Right ventricle myocardium inferior (tissue), 1 donor: ENCODE data around the gene AFF3. TPM values are rescaled to one million over a fixed set of nuclear protein-coding genes. Genes with fewer than 3 reads are reported as not detected.
"Not testable (repeated sequence)": the region's sequence is repeated elsewhere in the genome, so short reads cannot be mapped to it uniquely, and the experiment has no call there.

Experiments
- ATAC-seq: fragments of 200-7000 bp; cut with Tn5 transposase; one replicate; pipeline ENCODE4 v1.9.1; 2020; ENCODE audit warnings: mild to moderate bottlenecking, moderate library complexity
- DNase-seq: peaks from one replicate; pipeline ENCODE4 v3.0.0; 2021; ENCODE audit errors: missing footprints
- intact Hi-C: fragments of 100-400 bp; cut with DNase I; formaldehyde crosslinking; loops from one replicate; pipeline ENCODE4 v1.11.0; 2022
- total RNA-seq: library from RNA; stranded (reverse); fragmentation: NEBNext Ultra II Directional; extraction: Animal tissue kit (Norgen Biotek cat#: 25700); gene quantifications from one replicate; pipeline ENCODE4 v1.2.1, GENCODE V29; 2021
- donor health status: DM: no; HTN: yes; CAD: no; lungs with severe emphysema.

The AFF3 gene
- total RNA-seq, 1 donor from 2014 or later = 6.8 TPM

DNA sequence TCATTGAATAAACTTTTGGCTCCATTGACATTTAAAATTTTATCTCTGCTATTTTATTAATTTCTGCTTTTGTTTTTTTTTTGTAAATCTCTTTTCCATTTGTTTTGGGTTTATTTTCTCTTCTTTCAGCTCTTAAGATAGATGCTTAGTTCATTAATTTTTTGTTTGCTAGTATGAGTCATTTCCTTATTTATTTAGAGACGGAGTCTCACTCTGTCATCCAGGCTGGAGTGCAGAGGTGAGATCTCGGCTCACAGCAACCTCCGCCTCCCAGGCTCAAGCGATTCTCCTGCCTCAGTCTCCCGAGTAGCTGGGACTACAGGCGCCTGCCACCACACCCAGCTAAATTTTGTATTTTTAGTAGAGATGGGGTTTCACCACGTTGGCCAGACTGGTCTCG, 407.1 kb downstream of the AFF3 start:
- intact Hi-C loops, DNase-seq, ATAC-seq: not testable (repeated sequence)

DNA sequence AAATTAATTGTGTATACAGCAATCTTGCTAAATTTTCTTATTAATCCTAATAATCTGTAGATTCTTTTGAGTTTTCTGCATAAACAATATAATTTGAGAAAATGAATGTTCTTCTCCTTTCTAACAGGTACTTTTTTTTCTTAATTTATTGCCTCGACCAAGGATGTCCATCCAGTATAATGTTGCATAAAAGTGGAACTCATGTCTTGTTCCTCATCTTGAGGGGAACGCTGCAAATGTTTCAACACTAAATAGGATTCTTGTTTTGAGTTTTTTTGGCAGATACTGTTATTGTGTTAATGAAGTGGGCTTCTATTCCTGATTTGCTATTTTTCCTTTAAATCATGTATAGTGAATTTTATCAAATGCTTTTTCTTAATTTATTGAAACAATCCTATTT, 408.2 kb downstream of the AFF3 start:
- no peak for DNase-seq
- ATAC-seq = no peak

DNA sequence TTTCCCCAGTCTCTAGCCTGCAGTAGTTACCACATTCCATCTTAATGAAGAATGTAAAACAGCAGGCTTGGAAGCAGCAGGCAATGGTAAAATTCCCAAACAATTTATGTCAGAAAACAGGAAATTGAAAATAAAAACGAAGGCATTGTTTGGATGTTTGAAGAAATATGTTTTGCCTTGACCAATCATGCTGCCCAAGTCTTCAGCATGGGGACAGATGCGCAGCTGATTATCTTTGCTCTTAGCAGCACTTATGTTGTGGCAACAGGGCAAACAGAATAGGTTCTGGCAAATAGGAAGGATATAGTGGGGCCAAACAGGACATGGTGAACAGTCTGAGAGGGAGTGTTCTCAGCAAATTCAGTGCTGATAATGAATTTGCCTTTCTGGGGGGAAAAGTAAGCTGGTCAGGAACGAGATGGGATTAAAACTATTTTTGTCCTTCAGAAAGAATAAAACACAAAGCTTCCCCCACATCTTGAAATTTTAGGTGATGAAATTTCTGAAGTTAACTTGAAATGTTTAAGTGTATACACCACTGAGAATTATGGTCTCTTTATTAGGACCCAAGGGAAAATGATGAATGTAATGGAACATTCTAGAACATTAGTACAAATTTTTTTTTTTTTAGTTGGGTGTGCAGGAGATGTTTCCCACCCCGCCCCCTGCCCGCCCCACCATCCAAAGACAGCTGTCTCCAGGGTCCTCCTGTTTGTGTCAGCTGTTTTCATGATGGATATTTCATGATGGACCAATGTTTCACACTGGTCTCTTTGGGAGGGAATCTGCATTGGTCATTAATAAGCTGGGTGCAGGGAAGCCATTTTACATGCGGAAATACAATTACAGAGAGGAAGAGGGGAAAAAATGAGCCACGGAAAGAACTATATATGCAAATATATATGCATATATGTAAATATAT, 413.0 kb downstream of the AFF3 start:
- intact Hi-C loops = no loop called here
- DNase-seq = no peak
- peak; percentile 91 for ATAC-seq

More for the DNA sequence above, 408.2 kb downstream of the AFF3 start:
- intact Hi-C loops = no loop called here

DNA sequence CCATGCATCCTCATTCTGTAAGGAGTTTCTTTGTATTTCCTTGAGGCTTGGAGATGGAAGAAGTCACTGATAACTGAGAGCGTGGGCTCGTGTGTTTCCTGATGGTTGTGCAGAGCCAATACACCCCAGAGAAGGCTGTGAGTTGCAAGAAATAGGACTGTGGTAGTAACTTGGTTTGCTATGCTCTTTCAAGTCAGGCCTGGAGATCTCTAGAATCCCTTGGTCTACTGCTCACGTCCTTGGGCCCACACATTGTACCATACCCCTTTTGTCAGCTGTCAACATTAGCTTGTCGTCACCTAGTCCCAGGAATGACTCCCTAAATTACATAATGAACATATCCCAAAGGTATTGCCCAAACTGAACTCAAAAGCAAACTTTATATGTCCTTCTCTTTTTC, 414.2 kb downstream of the AFF3 start:
- ATAC-seq = peak; percentile 58
- intact Hi-C loops = no loop called here
- DNase-seq = no peak

DNA sequence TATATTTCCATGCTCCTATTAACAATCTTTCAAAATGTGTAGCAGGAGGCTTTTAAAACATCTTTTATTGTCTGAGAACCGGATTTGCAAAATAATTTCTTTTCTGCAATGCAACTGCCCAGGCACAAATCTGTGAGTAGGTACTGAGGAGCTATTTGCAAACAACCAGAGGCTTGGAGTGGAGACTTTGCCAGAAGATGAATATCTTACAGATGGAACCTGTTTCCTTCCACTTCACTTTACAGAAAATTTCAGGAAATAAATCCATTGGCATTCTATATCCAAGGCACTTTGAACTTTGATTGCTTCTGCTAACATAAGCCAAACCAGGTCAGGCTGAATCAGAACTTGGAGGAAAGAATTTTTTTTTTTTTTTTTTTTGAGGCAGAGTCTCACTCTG, 415.2 kb downstream of the AFF3 start:
- intact Hi-C loops = no loop called here
- DNase-seq (no peak), ATAC-seq (no peak)

DNA sequence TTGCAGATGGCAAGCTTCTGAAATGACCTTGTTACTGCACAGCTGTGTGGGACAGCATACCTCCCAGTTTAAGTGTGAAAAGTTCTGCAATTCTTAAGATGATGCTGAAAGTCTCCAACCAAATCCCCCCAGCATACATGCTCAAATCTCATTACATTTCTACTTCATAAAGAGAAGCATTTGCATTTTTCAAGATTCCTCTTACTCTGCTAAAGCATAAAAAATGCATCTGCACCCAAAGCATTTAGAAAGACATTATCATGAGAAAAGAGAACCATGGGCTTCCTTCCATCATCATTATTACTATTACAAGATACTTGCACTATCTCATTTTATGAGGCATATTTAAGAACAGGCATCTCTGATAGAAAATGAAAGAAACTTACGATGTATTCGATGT, 415.7 kb downstream of the AFF3 start:
- ATAC-seq = no peak
- intact Hi-C loops = no loop called here

DNA sequence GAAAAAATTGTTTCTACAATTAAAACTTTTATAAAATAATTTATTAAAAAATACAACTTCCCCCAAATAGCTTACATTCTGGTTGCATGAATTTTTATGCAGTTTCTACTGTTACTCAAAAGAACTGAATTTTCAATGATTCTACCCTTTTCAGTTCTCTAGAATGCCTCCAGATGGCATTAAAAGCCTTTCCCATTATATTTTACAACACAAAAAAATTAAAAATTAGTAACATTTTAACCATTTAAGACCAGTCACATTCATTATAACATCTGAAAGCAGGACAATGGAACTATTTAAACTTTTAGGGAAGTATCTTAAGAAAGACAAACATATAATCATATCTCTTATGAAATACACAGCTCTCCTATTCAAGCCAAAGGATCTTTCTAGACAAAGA, 416.6 kb downstream of the AFF3 start:
- intact Hi-C loops = no loop called here
- ATAC-seq (no peak), DNase-seq (no peak)

More for the DNA sequence above, 415.7 kb downstream of the AFF3 start:
- no peak for DNase-seq

DNA sequence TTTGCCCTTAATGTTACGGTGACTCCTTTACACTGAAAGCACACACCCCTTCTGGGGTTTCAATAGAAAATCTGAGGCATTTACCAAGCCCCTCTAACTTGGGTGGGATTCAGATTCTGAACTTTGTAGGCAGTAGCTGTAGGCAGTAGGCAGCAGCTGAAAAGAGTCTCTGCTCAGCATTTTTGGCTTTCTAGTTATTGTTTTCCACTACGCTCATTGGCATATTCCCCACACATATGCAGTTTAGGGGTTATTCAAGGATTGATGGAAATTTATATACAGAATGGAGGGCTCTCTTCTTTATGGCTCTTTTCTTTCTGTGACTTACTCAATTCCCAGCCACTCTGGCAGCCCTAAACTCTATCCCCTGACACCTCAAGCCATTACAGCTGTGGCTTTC, 419.9 kb downstream of the AFF3 start:
- intact Hi-C loops = no loop called here
- DNase-seq = no peak

DNA sequence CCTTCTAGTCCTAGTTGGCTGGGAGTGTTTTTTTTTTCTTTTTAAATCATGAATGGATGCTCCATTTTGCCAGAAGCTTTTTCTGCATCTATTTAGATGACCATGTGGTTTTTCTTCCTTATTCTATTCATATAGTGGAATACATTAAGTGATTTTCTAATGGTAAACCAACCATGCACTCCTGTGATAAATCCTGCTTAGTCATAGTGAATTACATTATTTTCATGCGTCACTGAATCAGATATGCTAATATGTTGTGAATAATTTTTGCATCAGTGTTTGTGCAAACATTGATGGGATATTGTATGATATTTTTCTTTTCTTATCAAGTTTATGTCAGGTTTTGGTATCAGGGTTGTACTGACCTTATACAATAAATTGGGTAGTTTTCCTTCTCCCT, 423.3 kb downstream of the AFF3 start:
- intact Hi-C loops = no loop called here
- ATAC-seq = no peak
- DNase-seq = no peak

More for the DNA sequence above, 419.9 kb downstream of the AFF3 start:
- no peak for ATAC-seq

DNA sequence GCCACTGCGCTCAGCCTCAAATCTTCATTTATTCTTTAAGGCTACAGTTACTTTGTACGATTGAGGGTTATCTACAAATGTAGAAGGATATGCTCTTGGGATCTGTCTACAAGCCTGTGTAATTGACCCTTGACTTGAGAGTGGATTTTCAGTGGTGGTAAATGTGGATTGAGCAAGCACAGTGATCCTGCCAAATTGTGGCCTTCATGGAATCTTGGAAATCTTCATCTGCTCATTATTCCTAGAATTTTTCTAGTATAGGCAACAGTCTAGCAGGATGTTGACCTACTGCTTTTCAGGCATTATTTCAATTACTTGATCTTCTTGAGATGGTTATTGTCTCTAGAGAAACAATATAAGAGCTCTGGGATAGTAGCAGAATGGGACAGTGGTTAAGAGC, 426.4 kb downstream of the AFF3 start:
- DNase-seq = no peak
- peak; percentile 63 for ATAC-seq
- intact Hi-C loops = no loop called here

DNA sequence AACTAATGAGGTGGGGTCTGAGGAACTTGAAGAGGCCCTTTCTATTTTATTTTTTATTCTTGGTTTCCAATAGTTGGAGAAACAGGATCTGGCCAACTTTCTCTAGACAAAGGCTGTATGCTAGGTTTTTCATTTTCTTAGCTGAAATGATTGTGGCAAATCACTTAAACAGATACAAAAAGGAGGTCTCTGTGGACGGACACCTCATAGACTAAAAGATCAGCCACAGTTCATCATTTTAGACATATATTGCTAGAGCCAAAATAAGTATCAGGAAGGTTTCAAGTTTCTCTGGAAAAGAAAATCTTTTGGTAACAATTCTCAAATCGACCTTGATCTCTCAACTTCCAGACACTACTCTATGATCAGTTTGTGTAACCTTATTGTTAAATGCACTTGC, 428.0 kb downstream of the AFF3 start:
- intact Hi-C loops = loop anchor here (5.0 kb wide), 1 partner anchor 77 kb away; no protein-coding TSS in a partner anchor
- ATAC-seq (no peak), DNase-seq (no peak)

DNA sequence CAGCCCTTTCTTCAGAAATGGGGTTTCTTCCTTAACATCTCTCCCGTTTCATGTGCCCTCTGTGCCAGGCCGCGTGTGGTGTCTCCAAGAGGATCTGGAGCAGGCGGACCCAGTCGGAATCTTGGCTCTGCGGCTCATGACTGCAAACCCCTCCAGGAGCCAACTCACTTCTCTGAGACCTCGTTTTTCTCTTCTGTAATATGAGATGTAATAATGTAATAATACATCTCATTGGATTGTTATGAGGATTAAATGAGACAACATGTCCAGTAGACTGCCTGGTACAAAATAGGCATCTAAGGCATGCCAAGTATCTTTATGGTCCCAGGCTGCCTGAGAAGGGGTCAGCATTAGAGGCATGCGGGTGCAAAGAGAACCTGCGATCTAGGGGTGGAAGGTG, 431.2 kb downstream of the AFF3 start:
- intact Hi-C loops = loop anchor here (5.0 kb wide), 1 partner anchor 74 kb away; no protein-coding TSS in a partner anchor
- DNase-seq (no peak), ATAC-seq (peak; percentile 1)

DNA sequence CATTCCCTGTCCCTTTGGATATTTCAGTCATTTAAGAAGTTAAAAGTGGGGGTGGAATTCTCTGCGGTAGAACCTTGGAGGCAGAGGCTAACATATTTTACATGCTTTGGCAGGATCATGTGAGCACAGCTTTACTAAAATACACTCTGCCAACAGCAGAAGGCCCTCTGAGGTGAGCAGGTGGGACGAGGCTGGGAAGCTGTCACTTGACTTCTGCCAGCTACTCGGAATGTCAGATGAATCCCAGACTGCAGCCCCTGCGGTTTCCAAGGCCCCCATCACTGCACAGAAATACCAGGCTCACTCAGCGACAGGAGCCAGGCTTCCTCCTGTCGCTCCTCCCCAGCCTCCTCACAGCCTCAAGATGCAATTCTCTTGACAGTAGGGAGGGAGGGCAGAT, 431.7 kb downstream of the AFF3 start:
- DNase-seq (no peak), ATAC-seq (peak; percentile 53)
- intact Hi-C loops = loop anchor here (5.0 kb wide), 1 partner anchor 73 kb away; no protein-coding TSS in a partner anchor

DNA sequence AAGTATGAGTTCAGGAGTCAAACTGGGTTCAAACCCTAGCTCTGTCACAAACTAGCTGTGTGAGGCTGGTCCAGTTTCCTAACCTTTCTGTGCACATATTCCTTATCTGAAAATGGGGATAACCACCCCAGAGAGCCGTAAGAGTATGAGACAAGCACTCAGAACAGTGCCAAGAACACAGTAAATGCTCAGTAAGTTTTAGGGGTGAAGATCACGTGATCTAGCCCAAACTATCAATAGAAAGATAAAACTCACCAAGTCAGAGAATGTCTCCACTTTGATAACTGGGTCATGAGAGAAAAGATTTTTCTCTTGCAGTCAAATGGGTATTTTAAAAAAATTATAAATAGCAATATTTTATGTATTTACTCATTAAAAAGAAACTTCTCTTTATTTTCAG, 433.2 kb downstream of the AFF3 start:
- intact Hi-C loops = no loop called here
- DNase-seq (no peak), ATAC-seq (no peak)

DNA sequence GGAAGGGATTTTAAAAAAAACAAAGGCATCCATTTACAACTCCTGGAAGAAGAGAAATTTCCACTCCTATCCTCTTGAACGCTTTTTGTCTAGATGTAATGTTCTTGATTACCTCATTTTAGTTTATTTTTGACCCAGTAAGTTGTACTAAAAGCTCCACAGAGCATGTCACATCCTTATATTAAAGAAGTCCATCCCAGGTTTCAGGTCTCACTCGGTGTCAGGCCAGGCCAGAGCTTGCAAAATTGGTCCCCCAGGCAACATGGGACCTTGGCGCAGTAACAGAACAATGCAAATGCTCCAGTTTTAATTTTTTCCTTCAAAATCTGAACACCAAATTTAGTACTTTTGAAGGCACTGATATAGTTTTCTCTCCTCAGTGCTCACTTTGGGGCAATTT, 434.2 kb downstream of the AFF3 start:
- ATAC-seq (peak; percentile 73), DNase-seq (no peak)
- intact Hi-C loops = no loop called here

DNA sequence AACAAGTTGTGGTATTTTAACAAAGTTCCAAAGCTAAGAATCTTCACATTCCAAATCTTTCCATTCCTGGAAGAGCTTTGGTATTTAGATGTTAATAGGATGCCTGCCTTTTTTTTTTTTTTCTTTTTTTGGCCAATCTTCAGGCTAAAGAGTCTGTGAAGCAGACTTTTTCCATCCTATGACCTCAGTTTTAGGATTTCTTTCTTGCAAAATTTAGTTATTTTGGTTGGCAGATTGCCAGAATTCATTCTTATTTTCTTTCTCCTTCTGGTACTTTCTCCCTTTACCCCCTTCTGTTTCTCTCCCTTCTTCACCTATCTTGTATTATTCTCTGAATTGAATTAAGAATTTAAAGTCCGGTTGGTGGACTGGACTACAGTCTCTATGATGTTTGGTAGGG, 434.8 kb downstream of the AFF3 start:
- no peak for DNase-seq
- peak; percentile 58 for ATAC-seq
- intact Hi-C loops = no loop called here

DNA sequence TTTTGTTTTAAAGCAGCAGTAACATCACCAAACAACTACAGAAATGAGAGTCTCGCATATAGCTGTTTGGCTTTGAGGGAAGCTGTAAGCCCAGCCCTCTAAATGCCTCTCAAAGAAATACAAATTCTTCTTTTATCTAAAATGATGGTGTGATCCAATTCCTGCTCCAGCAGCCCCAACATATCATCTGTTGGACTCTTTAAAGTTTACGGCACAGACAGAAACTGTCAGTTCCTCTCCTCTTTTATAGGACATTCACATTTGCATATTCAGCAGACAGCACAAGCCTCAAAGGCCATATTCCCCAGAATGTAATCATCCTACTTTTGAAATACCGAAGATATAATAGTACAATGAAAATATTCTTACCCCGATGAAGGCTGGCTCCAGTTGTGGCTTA, 435.7 kb downstream of the AFF3 start:
- ATAC-seq (peak; percentile 43), DNase-seq (no peak)
- intact Hi-C loops = no loop called here

DNA sequence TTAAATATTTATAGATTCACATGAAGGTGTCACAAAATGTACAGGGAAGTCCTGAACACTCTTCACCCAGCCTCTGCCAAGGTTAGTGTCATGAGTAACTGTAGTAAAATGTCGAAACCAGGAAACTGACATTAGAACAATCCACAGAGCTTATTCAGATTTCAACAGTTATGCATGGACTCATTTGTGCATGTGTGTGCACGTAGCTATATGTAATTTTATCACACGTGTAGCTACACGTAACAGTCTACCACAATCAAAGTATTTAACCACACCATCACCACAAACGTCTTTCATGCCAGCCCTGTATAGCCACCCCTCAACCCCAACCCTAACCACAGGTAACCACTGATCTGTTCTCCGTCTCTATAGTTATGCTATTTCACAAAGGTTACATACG, 440.9 kb downstream of the AFF3 start:
- intact Hi-C loops = no loop called here
- DNase-seq (no peak), ATAC-seq (no peak)

DNA sequence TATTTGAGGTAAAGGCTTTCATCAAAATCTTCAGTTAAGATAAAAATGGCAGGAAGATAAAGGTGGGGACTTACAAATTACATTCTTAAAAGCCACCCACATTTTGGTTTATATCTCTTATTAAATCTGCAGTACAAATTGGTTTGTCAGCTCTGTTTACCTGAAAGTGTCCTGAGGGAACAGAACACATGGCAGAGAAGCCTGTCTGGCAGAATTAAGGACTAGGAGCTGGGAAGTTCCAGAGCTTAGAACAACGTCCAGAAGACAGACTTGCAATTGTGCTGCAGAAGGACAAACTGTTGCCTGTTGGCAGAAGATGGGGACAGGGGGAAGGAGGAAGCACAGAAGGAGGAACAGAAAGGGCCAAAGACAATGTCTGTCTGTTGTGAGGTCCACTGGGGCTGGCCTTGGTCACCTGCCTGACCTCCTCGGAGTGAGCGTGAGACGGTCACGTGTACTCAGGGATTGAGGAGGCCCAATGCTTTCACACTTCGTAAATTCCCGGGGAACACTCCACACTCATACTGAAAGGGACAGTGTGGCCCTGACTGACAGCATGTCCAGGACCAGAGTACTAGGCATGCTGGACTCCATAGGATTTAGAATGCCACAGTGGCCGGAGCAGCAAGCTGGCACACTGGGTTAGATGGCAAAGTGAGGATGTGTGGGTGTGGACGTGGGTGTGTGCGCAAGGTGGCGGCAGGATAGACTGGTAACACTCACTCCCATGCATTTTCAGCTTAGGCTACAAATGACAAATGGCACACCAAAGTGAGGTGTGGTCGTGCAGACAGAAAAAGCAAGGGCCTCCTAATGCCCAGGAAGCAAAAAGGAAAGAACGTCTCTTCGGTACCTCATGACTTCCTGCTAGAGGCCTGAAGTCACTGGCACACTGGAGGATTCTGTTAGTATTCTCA, 441.6 kb downstream of the AFF3 start:
- intact Hi-C loops = no loop called here
- DNase-seq (peak; percentile 32), ATAC-seq (no peak)
